Measurements from ENCODE around the gene SLC43A3.

DNA sequence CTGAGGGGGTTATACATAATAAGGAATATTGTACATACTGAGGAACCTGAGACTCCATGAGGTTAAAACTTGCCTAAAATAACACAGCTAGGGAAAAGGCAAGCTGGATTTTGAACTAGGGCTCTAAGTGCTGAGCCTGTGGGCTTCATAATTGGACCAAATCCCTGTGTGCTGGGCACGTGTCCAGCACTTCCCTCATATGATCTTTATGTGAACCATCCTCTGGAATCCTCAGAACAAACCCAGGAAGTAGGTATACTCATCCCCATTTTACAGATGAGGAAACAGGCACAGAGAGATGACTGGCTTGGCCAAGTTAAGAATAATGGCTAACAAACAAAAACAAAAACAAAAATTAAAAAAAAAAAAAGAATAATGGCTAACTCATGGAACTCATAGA is 48.3 kb upstream of the SLC43A3 start:
- TF ChIP-seq, protein P1, sequence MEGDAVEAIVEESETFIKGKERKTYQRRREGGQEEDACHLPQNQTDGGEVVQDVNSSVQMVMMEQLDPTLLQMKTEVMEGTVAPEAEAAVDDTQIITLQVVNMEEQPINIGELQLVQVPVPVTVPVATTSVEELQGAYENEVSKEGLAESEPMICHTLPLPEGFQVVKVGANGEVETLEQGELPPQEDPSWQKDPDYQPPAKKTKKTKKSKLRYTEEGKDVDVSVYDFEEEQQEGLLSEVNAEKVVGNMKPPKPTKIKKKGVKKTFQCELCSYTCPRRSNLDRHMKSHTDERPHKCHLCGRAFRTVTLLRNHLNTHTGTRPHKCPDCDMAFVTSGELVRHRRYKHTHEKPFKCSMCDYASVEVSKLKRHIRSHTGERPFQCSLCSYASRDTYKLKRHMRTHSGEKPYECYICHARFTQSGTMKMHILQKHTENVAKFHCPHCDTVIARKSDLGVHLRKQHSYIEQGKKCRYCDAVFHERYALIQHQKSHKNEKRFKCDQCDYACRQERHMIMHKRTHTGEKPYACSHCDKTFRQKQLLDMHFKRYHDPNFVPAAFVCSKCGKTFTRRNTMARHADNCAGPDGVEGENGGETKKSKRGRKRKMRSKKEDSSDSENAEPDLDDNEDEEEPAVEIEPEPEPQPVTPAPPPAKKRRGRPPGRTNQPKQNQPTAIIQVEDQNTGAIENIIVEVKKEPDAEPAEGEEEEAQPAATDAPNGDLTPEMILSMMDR (IDR thresholded peaks at IDR 0.05), result no peak
- TF ChIP-seq EP300 (IDR thresholded peaks at IDR 0.05) (no peak), POLR2A (IDR thresholded peaks at IDR 0.05) (no peak)

All from stomach (tissue), 4 donors.